ENCODE data around the gene FUZ. TPM values are rescaled to one million over a fixed set of nuclear protein-coding genes. Genes with fewer than 3 reads are reported as not detected.

Gene FUZ
- total and polyA plus RNA-seq, 2 of the 8 experiments (the other 6 are each of a cell fraction or from before 2014, with no cell fraction given): 28.4 to 33.9 TPM

GRCh38 chr19:49802836-49803528, 10.1 kb downstream of the FUZ start:
- no peak overlapping the region for H3K23ac ChIP-seq (ENCODE audit: insufficient read length)
- no peaks in the 10 kb centered on the region for H3K9me3 ChIP-seq (ENCODE audit: insufficient read depth in 2 of 2, low read depth in 1 of 2, low read length in 1 of 2)
- H4K8ac ChIP-seq (ENCODE audit: extremely low read depth, insufficient read depth, low read length): no peak overlapping the region
- H3K79me1 ChIP-seq (ENCODE audit: low read depth, low read length): peaks cover 2% of the 10 kb centered on the region; the same call in 1 of the 2 replicates
- H3K18ac ChIP-seq (ENCODE audit: extremely low read depth, low read length): no peak overlapping the region; the same call in 1 of the 2 replicates
- peaks cover 4 to 18% (median 6%) of the 10 kb centered on the region in 4 experiments for H3K4me1 ChIP-seq (replicated peaks in 1 of 4; ENCODE audit: control insufficient read depth in 3 of 4, insufficient read depth in 4 of 4, low read length in 3 of 4)
- H3K27ac ChIP-seq (ENCODE audit: low read depth, low read length): 0 out of 2 replicates have a peak overlapping the region, but pooled peaks have one; percentile 30
- ChIA-PET POLR2A (ENCODE audit: partially characterized antibody) (interaction anchor here (0.9 to 2.6 kb wide), 6 partner anchors 10 to 114 kb away, joined by 3 to 11 read pairs (median 4); partner anchors contain the start of genes ADM5 and FUZ), CTCF (ENCODE audit: partially characterized antibody) (interaction anchor here (1.2 to 1.4 kb wide), 2 partner anchors 12 to 35 kb away, joined by 3 read pairs; no protein-coding TSS in a partner anchor)
- H2BK5ac ChIP-seq (ENCODE audit: low read depth, low read length): peak overlapping the region; percentile 85
- H3K56ac ChIP-seq (replicated peaks; ENCODE audit: insufficient read length, low read depth, low read length): no peak overlapping the region
- no peak overlapping the region for H2BK20ac ChIP-seq (ENCODE audit: low read length)
- no peak overlapping the region for H3K14ac ChIP-seq (ENCODE audit: insufficient read length)
- H3K23me2 ChIP-seq (ENCODE audit: low read depth, low read length): peaks cover 2% of the 10 kb centered on the region; the same call in 1 of the 2 replicates
- H2BK120ac ChIP-seq (replicated peaks; ENCODE audit: low read depth, low read length): no peak overlapping the region
- H2AK5ac ChIP-seq (ENCODE audit: low read depth, low read length): 0 out of 2 replicates have a peak overlapping the region, but pooled peaks have one; percentile 25
- WGBS, 2 experiments (ENCODE audit: extremely low coverage in 1 of 2, insufficient coverage in 1 of 2, insufficient read length in 1 of 2, insufficient replicate concordance in 2 of 2, low coverage in 1 of 2, low lambda C conversion rate in 2 of 2, missing lambda C conversion rate in 1 of 2): 85% methylated on average over 23 of the region's 24 CpGs; no CpG with 5 or more reads in 1 of the 2 experiments
- no peak overlapping the region for H3K4ac ChIP-seq (replicated peaks; ENCODE audit: insufficient read length, low read depth, low read length)
- peak overlapping the region; percentile 76 for H4K91ac ChIP-seq (replicated peaks; ENCODE audit: insufficient read length, low read length)
- H2BK15ac ChIP-seq (ENCODE audit: low read length): no peak overlapping the region
- FAIRE-seq: no peak
- no peak overlapping the region for H2BK12ac ChIP-seq (ENCODE audit: low read depth, low read length)
- H3K27me3 ChIP-seq (replicated peaks in 1 of 4; ENCODE audit: control insufficient read depth in 3 of 4, extremely low read depth in 1 of 4, insufficient read depth in 3 of 4, low read length in 3 of 4): no peaks in the 10 kb centered on the region
- H3K79me2 ChIP-seq (ENCODE audit: control insufficient read depth in 1 of 2, insufficient read depth in 2 of 2, low read length in 2 of 2): no peaks in the 10 kb centered on the region
- peak overlapping the region in 1 of 4 experiments; percentile 52; a peak in 1 of 8 replicates for H3K4me3 ChIP-seq (ENCODE audit: extremely low read depth in 1 of 4, insufficient read depth in 2 of 4, low read depth in 3 of 4, low read length in 4 of 4)
- TF ChIP-seq TCF12 (IDR thresholded peaks at IDR 0.05; ENCODE audit: low read depth, low read length): peak; percentile 56; the same call in 1 of the 2 replicates
- TF ChIP-seq, protein P1, sequence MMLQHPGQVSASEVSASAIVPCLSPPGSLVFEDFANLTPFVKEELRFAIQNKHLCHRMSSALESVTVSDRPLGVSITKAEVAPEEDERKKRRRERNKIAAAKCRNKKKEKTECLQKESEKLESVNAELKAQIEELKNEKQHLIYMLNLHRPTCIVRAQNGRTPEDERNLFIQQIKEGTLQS (IDR thresholded peaks at IDR 0.05; ENCODE audit: insufficient read depth, low read depth, low read length): no peak
- TF ChIP-seq ASH2L (IDR thresholded peaks at IDR 0.05; ENCODE audit: low read length): peak; percentile 1
- no peak for DNase-seq (ENCODE audit: low read depth in 1 of 2, low spot score in 2 of 2)
- peaks cover 1 to 9% of the 10 kb centered on the region in 2 experiments for H4K20me1 ChIP-seq (replicated peaks in 1 of 2; ENCODE audit: control insufficient read depth in 1 of 2, insufficient read depth in 2 of 2, low read length in 2 of 2)
- H4K5ac ChIP-seq (ENCODE audit: insufficient read length, low read depth, low read length): no peak overlapping the region
- no peak overlapping the region for H2AFZ ChIP-seq (ENCODE audit: low read length)
- H3K36me3 ChIP-seq (ENCODE audit: control insufficient read depth in 2 of 4, insufficient read depth in 4 of 4, low read length in 3 of 4): peaks cover 2 to 23% (median 10%) of the 10 kb centered on the region in 4 experiments
- H3K4me2 ChIP-seq (ENCODE audit: insufficient read depth in 1 of 2, low read depth in 2 of 2, low read length in 2 of 2): peak overlapping the region; percentile 45 to 81
- H3K9ac ChIP-seq (replicated peaks in 1 of 4; ENCODE audit: extremely low read depth in 1 of 4, low read depth in 3 of 4, low read length in 3 of 4): no peak overlapping the region; a peak in 2 of 7 replicates

All from H1 (cell line).